A549 (cell line): ENCODE results near the gene PPP1R12C.

ENCODE experiments used
- CTCF ChIP-seq: fragments of >200 bp; sonication (Bioruptor Twin); formaldehyde crosslinking; IDR thresholded peaks from 3 replicates; pipeline ENCODE4 v1.5.1; 2016
- MAX ChIP-seq: IDR thresholded peaks from 2 replicates; pipeline ENCODE4 v1.6.1; 2012
- POLR2AphosphoS2 ChIP-seq: conservative IDR thresholded peaks from 2 replicates; pipeline ENCODE4 v1.6.1; 2012; ENCODE audit warnings: low read length, improper control_type of control experiment, inconsistent platforms
- RAD21 ChIP-seq, 2 experiments: fragments of >200 bp in 1 of 2; sonication (Bioruptor Twin) in 1 of 2; formaldehyde crosslinking in 1 of 2; IDR thresholded peaks in 1 of 2; conservative IDR thresholded peaks in 1 of 2; 2 replicates in 1 of 2; 3 replicates in 1 of 2; pipeline ENCODE4 v1.6.1; 2012 to 2018; ENCODE audit warnings: inconsistent platforms in 1 of 2
- RCOR1 ChIP-seq: fragments of 150-350 bp; IDR thresholded peaks from 2 replicates; pipeline ENCODE4 v1.6.1; 2014; ENCODE audit warnings: antibody characterized with exemption, low read length, low read depth
- SMC3 ChIP-seq: fragments of >200 bp; sonication (Bioruptor Twin); formaldehyde crosslinking; IDR thresholded peaks from 3 replicates; pipeline ENCODE4 v1.6.1; 2018; ENCODE audit warnings: inconsistent platforms
- ZNF302 ChIP-seq: fragments of 250-450 bp; sonication (Bioruptor Pico); IDR thresholded peaks from 2 replicates; pipeline ENCODE4 v1.9.0; 2021; ENCODE audit warnings: inconsistent platforms, mild to moderate bottlenecking, moderate library complexity

- no peak for TF ChIP-seq CTCF
- TF ChIP-seq ZNF302 = no peak
- no peak for TF ChIP-seq POLR2AphosphoS2
- no peak for TF ChIP-seq RAD21 (conservative IDR thresholded peaks at IDR 0.05 in 1 of 2, IDR thresholded peaks at IDR 0.05 in 1 of 2)
- no peak for TF ChIP-seq SMC3
- no peak for TF ChIP-seq MAX
- no peak for TF ChIP-seq RCOR1
Observed at GRCh38 chr19:55137915-55138314, 20.5 kb upstream of the PPP1R12C start.
